ENCODE measurements around the gene ADAMTSL2.

DNA sequence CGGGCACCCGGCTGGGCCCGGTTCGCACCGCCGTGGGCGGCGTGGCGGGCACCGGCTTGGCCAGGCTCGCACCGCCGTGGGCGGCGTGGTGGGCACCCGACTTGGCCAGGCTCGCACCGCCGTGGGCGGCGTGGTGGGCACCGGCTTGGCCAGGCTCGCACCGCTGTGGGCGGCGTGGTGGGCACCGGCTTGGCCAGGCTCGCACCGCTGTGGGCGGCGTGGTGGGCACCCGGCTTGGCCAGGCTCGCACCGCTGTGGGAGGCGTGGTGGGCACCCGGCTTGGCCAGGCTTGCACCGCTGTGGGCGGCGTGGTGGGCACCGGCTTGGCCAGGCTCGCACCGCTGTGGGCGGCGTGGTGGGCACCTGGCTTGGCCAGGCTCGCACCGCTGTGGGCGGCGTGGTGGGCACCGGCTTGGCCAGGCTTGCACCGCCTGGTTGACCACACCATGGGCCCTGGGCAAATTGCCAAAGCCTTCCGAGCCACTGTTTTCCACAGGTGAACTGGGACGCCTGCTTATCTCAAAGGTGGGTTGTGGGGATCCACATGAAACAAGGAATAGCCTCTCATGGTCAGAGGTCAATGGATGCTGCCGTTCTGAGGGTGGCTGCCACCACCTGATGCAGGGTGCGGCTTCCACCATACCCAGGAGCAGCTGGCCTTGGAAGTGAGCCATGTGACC, 28.2 kb downstream of the ADAMTSL2 start:
- TF ChIP-seq NRL (CRISPR knock-in tag; IDR thresholded peaks at IDR 0.05; ENCODE audit: borderline replicate concordance) (no peak), GATAD2A (CRISPR knock-in tag; IDR thresholded peaks at IDR 0.05) (no peak), NBN (conservative IDR thresholded peaks at IDR 0.05) (no peak), BRD4 (CRISPR knock-in tag; IDR thresholded peaks at IDR 0.05) (no peak), POGZ (CRISPR knock-in tag; IDR thresholded peaks at IDR 0.05) (no peak), ZNF260 (CRISPR knock-in tag; IDR thresholded peaks at IDR 0.05; ENCODE audit: borderline replicate concordance, low read depth) (no peak), ZMAT5 (CRISPR knock-in tag; IDR thresholded peaks at IDR 0.05; ENCODE audit: borderline replicate concordance, low read depth) (no peak), TRIM24 (CRISPR knock-in tag; IDR thresholded peaks at IDR 0.05) (no peak), ARID2 (CRISPR knock-in tag; IDR thresholded peaks at IDR 0.05; ENCODE audit: borderline replicate concordance) (no peak)
- TF ChIP-seq, protein P1, sequence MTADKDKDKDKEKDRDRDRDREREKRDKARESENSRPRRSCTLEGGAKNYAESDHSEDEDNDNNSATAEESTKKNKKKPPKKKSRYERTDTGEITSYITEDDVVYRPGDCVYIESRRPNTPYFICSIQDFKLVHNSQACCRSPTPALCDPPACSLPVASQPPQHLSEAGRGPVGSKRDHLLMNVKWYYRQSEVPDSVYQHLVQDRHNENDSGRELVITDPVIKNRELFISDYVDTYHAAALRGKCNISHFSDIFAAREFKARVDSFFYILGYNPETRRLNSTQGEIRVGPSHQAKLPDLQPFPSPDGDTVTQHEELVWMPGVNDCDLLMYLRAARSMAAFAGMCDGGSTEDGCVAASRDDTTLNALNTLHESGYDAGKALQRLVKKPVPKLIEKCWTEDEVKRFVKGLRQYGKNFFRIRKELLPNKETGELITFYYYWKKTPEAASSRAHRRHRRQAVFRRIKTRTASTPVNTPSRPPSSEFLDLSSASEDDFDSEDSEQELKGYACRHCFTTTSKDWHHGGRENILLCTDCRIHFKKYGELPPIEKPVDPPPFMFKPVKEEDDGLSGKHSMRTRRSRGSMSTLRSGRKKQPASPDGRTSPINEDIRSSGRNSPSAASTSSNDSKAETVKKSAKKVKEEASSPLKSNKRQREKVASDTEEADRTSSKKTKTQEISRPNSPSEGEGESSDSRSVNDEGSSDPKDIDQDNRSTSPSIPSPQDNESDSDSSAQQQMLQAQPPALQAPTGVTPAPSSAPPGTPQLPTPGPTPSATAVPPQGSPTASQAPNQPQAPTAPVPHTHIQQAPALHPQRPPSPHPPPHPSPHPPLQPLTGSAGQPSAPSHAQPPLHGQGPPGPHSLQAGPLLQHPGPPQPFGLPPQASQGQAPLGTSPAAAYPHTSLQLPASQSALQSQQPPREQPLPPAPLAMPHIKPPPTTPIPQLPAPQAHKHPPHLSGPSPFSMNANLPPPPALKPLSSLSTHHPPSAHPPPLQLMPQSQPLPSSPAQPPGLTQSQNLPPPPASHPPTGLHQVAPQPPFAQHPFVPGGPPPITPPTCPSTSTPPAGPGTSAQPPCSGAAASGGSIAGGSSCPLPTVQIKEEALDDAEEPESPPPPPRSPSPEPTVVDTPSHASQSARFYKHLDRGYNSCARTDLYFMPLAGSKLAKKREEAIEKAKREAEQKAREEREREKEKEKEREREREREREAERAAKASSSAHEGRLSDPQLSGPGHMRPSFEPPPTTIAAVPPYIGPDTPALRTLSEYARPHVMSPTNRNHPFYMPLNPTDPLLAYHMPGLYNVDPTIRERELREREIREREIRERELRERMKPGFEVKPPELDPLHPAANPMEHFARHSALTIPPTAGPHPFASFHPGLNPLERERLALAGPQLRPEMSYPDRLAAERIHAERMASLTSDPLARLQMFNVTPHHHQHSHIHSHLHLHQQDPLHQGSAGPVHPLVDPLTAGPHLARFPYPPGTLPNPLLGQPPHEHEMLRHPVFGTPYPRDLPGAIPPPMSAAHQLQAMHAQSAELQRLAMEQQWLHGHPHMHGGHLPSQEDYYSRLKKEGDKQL (CRISPR knock-in tag; IDR thresholded peaks at IDR 0.05; ENCODE audit: low read depth), result no peak
- TF ChIP-seq, protein P2, sequence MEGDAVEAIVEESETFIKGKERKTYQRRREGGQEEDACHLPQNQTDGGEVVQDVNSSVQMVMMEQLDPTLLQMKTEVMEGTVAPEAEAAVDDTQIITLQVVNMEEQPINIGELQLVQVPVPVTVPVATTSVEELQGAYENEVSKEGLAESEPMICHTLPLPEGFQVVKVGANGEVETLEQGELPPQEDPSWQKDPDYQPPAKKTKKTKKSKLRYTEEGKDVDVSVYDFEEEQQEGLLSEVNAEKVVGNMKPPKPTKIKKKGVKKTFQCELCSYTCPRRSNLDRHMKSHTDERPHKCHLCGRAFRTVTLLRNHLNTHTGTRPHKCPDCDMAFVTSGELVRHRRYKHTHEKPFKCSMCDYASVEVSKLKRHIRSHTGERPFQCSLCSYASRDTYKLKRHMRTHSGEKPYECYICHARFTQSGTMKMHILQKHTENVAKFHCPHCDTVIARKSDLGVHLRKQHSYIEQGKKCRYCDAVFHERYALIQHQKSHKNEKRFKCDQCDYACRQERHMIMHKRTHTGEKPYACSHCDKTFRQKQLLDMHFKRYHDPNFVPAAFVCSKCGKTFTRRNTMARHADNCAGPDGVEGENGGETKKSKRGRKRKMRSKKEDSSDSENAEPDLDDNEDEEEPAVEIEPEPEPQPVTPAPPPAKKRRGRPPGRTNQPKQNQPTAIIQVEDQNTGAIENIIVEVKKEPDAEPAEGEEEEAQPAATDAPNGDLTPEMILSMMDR (CRISPR knock-in tag; IDR thresholded peaks at IDR 0.05), result no peak
